ENCODE results near the gene PALD1.

GRCh38 chr10:70535451-70535850 is 56.9 kb downstream of the PALD1 start:
- no peak for TF ChIP-seq CTCF (IDR thresholded peaks at IDR 0.05)
- no peak for TF ChIP-seq POLR2AphosphoS5 (IDR thresholded peaks at IDR 0.05)
- TF ChIP-seq POLR2A (IDR thresholded peaks at IDR 0.05), result no peak
